NCI-H748 (cell line): ENCODE results near the gene DERL2.

ENCODE experiments used
- DNase-seq: peaks from one replicate; lab custom pipeline; 2025; ENCODE audit not compliant: unreplicated experiment; lab: John Stamatoyannopoulos, UW

DERL2 gene

GRCh38 chr17:5501685-5502084 is 15.7 kb upstream of the DERL2 start:
- DNase-seq: no peak

- DNase-seq: peak; percentile 100
Observed at GRCh38 chr17:5500589-5501391, 14.8 kb upstream of the DERL2 start.

- no peak for DNase-seq
Observed at GRCh38 chr17:5500247-5500588, 14.2 kb upstream of the DERL2 start.

DNA sequence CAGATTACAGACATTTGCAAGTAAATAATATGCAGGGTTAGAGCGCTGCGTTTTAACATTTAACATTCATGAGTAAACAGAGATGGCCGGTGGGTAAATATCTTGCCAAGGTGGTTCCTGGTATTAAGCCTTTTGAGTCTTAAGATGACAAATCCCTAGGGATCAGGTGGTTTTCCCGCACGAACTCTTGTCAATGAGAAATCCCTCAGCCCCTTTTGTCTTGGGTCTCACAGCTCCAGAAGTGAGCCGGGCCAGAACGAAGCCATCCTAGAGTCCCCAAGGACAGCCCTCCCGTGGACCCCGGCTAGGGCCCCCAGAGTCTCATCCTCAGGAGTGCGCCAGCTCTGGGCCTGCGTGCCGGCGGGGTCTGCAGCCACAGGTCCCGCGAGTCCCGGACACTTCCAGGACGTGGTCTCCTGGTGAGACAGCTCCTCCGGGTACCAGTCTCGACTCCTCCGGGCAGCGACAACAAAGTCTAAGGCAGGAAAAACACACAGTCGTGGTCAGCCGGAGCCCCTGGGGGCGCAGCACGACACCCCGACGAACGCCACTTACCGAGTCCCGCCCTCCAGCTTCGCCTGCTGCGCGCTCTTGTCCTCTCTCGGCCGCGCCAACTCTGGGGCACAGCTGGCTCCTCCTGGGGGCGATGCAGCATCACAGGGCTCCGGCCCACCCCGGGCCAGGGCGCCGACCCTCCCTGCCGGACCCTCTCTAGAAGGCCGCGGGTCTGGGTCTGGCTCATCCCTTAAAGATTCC is 13.7 kb upstream of the DERL2 start:
- peak; percentile 76 for DNase-seq

GRCh38 chr17:5492970-5493369 is 7.0 kb upstream of the DERL2 start:
- DNase-seq: no peak

- no peak for DNase-seq
Observed at GRCh38 chr17:5488752-5489151, 2.8 kb upstream of the DERL2 start.

DNA sequence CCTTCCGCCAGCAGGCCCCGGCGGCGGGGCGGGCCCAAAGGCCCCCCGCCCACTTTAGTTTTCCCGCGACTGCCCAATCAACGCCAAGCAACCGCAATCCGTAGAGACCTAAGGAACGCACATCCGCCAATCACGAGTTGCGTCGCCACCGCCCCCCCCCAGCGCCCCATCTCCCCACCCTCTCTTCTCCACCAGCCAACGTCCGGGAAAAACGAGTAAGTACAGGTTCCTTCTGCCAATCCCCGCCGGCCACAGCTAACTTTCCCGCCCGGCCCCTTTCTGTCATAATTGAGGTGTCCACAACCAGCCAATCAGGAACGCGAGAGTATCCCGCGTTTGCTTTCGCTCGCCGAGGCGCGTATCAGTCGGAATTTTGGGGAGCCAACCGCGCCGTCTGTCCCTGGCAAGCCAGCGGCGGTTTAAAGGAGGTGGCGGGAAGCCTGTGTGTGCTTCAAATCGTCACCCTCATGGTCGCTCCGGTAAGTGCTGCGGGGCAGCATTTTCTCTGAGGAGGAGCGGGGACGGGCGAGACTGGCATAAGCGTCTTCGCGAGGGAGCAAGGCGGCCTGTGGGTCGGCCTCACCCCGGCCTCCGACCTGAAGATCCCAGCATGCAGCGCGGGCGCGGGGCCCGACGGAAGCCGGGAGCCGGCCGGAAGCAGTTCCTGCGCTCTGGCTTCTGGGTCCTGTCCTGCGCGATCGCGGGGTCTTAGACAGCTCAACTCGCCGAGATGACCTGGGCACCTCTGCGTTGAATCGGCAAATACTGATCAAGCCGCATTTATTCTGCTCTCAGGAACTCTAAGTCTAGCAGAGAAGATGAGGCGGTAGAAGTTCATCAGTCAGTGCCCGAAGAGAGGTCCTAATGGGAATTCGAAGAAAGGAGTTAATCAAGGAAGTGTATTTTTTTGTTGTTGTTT is 487 bp upstream of the DERL2 start, which contains the start of gene MIS12:
Gene MIS12 (plus strand): TSS at position 361 of the 919 bp plus-strand sequence. CDS start 2,297 bp downstream, outside the sequence.
- DNase-seq: peak; percentile 100

- DNase-seq: no peak
Observed at GRCh38 chr17:5481451-5481850, 4.5 kb downstream of the DERL2 start.

DNA sequence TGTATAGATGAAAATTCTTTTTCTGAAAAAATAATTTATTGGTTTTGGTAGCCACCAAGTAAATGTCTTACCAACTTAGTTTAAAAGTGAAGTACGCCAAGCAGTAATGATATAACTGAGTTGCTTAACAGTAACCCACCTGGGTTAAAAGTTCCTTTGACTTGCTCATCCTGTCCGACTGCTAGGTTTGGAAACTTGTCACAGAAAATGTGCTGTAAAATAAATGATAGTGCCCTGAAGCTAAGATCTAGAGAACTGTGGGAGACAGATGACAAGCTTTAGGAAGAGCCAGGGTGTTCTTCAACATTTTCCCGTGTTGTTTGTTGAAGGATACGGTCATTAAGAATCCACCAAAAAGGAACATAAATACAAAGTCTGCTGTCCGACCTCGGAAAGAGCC is 5.0 kb downstream of the DERL2 start:
- DNase-seq: no peak

DNA sequence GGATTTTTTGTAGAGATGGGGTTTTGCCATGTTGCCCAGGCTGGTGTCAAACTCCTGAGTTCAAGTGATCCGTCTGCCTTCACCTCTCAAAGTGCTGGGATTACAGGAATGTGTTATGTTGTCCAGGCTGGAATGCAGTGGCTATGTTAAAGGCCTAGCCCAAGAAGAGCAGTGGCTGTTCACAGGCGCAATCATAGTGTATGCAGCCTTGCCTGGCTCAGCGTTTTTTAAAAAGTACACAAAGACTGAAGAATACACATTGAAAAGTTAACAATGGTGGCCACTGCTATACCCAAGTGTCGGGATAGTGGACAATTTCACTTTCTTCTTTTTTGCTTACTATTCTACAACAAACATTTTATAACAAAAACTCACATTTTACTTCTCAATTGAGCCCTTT is 7.0 kb downstream of the DERL2 start:
- DNase-seq: no peak

- no peak for DNase-seq
Observed at GRCh38 chr17:5473906-5474305, 12.1 kb downstream of the DERL2 start.

- DNase-seq: no peak
Observed at GRCh38 chr17:5472511-5472910, 13.5 kb downstream of the DERL2 start.

- peak; percentile 55 for DNase-seq
Observed at GRCh38 chr17:5468075-5468473, 17.9 kb downstream of the DERL2 start.

GRCh38 chr17:5467416-5467815 is 18.6 kb downstream of the DERL2 start:
- DNase-seq: no peak

- DNase-seq: no peak
Observed at GRCh38 chr17:5466295-5466694, 19.7 kb downstream of the DERL2 start.

DNA sequence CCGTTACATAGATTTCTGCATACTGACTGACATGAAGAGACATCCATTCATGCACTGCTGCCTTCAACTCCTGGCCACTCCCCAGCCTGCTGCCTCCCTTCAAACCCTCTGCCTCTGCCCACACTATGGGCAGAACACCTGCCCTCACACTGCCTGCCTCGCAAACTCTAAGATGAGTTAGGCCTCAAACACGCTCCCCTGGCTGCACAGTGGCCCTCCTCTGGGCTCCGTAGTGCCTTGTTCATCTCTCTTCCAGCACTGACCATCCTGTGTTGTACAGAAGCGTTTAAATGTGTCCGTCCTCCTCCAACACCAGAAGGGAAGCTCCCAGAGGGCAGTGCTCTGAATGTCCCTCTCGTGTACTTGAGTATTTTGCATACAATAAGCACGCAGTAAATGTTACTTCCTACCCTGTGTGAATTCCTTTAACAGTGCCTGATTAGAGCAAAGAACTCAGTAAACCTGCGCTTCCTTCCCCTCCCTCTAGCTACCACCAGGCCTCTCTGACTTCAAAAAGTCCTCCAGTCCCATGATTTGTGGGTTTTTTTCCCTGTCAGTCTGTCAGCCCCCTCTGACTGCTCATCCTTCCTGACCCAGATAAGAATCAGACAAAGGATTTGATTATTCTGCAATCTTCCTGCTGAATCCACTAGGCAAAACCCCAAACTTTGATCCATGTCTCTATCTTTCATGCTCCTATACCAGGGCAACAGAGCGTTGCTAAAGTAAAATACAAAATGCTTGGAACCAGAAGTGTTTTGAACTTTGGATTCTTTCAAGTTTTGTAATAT is 21.1 kb downstream of the DERL2 start:
- no peak for DNase-seq

DNA sequence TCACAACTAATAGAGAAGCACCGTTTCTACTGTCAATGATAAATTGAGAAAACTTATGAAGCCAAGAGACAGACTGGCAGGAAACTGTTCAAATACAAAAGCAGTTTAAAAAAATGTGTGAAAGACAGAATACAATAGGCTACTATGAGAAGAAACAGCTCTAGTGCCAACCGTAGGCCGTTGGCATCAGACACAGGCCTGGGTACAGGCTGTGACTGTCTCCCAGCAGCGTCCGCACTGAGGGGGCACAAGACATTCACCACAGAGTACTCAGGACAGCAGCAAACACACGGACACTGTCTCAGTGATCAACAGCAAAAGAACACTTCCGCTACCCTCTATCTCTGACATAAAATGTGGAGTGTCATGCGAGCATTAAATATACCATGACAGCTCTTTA is 39.2 kb downstream of the DERL2 start:
- no peak for DNase-seq

GRCh38 chr17:5444209-5444608 is 41.8 kb downstream of the DERL2 start:
- DNase-seq: no peak

GRCh38 chr17:5443728-5444127 is 42.2 kb downstream of the DERL2 start:
- DNase-seq: no peak

- DNase-seq: no peak
Observed at GRCh38 chr17:5439446-5439764, 46.6 kb downstream of the DERL2 start.
